ENCODE measurements around the gene PEX7. TPM values are rescaled to one million over a fixed set of nuclear protein-coding genes. Genes with fewer than 3 reads are reported as not detected.

PEX7 gene
- total and polyA plus RNA-seq, 10 of the 15 experiments (the other 5 are each of a cell fraction or from before 2014, with no cell fraction given), result 0.58 to 12.4 (median 8.8) TPM

GRCh38 chr6:136792410-136793262 lies 29.8 kb upstream of the PEX7 start, which contains the start of gene MAP3K5 (continued):
- no peak for TF ChIP-seq CUX1 (IDR thresholded peaks at IDR 0.05; ENCODE audit: insufficient replicate concordance, low read depth, low read length)
- no peak for TF ChIP-seq ZBTB40 (IDR thresholded peaks at IDR 0.05; ENCODE audit: borderline replicate concordance)
- peak; percentile 93 for TF ChIP-seq MLLT1 (IDR thresholded peaks at IDR 0.05)
- peak; percentile 40 for TF ChIP-seq RELA (IDR thresholded peaks at IDR 0.05; ENCODE audit: borderline replicate concordance, partially characterized antibody)
- TF ChIP-seq, protein P1, sequence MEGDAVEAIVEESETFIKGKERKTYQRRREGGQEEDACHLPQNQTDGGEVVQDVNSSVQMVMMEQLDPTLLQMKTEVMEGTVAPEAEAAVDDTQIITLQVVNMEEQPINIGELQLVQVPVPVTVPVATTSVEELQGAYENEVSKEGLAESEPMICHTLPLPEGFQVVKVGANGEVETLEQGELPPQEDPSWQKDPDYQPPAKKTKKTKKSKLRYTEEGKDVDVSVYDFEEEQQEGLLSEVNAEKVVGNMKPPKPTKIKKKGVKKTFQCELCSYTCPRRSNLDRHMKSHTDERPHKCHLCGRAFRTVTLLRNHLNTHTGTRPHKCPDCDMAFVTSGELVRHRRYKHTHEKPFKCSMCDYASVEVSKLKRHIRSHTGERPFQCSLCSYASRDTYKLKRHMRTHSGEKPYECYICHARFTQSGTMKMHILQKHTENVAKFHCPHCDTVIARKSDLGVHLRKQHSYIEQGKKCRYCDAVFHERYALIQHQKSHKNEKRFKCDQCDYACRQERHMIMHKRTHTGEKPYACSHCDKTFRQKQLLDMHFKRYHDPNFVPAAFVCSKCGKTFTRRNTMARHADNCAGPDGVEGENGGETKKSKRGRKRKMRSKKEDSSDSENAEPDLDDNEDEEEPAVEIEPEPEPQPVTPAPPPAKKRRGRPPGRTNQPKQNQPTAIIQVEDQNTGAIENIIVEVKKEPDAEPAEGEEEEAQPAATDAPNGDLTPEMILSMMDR (IDR thresholded peaks at IDR 0.05 in 2 of 3, conservative IDR thresholded peaks at IDR 0.05 in 1 of 3; ENCODE audit: control insufficient read depth in 2 of 3, extremely low read depth in 1 of 3, insufficient read depth in 1 of 3, low read depth in 3 of 3, low read length in 3 of 3), result peak; percentile 79 to 91 (median 84)
- peak; percentile 83 for TF ChIP-seq MEF2B (IDR thresholded peaks at IDR 0.05; ENCODE audit: partially characterized antibody, poor library complexity, severe bottlenecking)
- TF ChIP-seq, protein P2, sequence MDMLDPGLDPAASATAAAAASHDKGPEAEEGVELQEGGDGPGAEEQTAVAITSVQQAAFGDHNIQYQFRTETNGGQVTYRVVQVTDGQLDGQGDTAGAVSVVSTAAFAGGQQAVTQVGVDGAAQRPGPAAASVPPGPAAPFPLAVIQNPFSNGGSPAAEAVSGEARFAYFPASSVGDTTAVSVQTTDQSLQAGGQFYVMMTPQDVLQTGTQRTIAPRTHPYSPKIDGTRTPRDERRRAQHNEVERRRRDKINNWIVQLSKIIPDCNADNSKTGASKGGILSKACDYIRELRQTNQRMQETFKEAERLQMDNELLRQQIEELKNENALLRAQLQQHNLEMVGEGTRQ (IDR thresholded peaks at IDR 0.05; ENCODE audit: borderline replicate concordance, low read depth, low read length), result no peak
- peak; percentile 87; the same call in 1 of the 2 replicates for TF ChIP-seq RB1 (IDR thresholded peaks at IDR 0.05; ENCODE audit: borderline replicate concordance)
- TF ChIP-seq JUND (IDR thresholded peaks at IDR 0.05; ENCODE audit: low read depth, low read length), result no peak
- no peak for TF ChIP-seq SUPT20H (IDR thresholded peaks at IDR 0.05; ENCODE audit: borderline replicate concordance, control insufficient read depth, low read depth, low read length)
- TF ChIP-seq, protein P3, sequence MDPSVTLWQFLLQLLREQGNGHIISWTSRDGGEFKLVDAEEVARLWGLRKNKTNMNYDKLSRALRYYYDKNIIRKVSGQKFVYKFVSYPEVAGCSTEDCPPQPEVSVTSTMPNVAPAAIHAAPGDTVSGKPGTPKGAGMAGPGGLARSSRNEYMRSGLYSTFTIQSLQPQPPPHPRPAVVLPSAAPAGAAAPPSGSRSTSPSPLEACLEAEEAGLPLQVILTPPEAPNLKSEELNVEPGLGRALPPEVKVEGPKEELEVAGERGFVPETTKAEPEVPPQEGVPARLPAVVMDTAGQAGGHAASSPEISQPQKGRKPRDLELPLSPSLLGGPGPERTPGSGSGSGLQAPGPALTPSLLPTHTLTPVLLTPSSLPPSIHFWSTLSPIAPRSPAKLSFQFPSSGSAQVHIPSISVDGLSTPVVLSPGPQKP (IDR thresholded peaks at IDR 0.05; ENCODE audit: low read depth, low read length), result no peak
